DOHH2 (cell line): ENCODE data around the gene CTAG1B.

ENCODE experiments used
- H3F3A ChIP-seq: fragments of 200-600 bp; sonication (generic), shearing (Covaris generic); 2 replicates; pipeline ENCODE4 v1.6.0; 2016; ENCODE audit warnings: antibody characterized with exemption, mild to moderate bottlenecking; ENCODE audit not compliant: control insufficient read depth, insufficient read depth
- H3K27ac ChIP-seq: fragments of 200-600 bp; sonication (generic); 2 replicates; pipeline ENCODE4 v1.5.1; 2014; ENCODE audit warnings: low read depth, mild to moderate bottlenecking, low read length, moderate library complexity
- H3K27me3 ChIP-seq: fragments of 200-600 bp; sonication (generic); 2 replicates; pipeline ENCODE4 v1.6.1; 2014; ENCODE audit warnings: mild to moderate bottlenecking, low read length, mixed read lengths; ENCODE audit not compliant: control insufficient read depth
- H3K36me3 ChIP-seq: fragments of 200-600 bp; sonication (generic); 2 replicates; pipeline ENCODE4 v1.6.1; 2014; ENCODE audit warnings: mild to moderate bottlenecking, low read length, moderate library complexity, mixed read lengths; ENCODE audit not compliant: control insufficient read depth
- H3K4me1 ChIP-seq: fragments of 200-600 bp; sonication (generic); 2 replicates; pipeline ENCODE4 v1.6.1; 2014; ENCODE audit warnings: mild to moderate bottlenecking, low read length, mixed read lengths; ENCODE audit not compliant: control insufficient read depth
- H3K4me2 ChIP-seq: fragments of 200-600 bp; sonication (generic); 2 replicates; pipeline ENCODE4 v1.6.0; 2014; ENCODE audit warnings: mild to moderate bottlenecking, low read length, moderate library complexity
- H3K4me3 ChIP-seq: fragments of 200-600 bp; sonication (generic); 2 replicates; pipeline ENCODE4 v1.5.1; 2014; ENCODE audit warnings: mild to moderate bottlenecking, low read length, mixed read lengths
- H3K79me2 ChIP-seq: fragments of 200-600 bp; sonication (generic); 2 replicates; pipeline ENCODE4 v1.6.1; 2014; ENCODE audit warnings: mild to moderate bottlenecking, low read length, mixed read lengths; ENCODE audit not compliant: control insufficient read depth
- H3K9me2 ChIP-seq: fragments of 200-600 bp; sonication (generic); replicated peaks from 2 replicates; pipeline ENCODE4 v1.6.1; 2014; ENCODE audit warnings: mild to moderate bottlenecking, low read length, mixed read lengths; ENCODE audit not compliant: control insufficient read depth
- H3K9me3 ChIP-seq: fragments of 200-600 bp; sonication (generic); 2 replicates; pipeline ENCODE4 v1.6.1; 2014; ENCODE audit warnings: antibody characterized with exemption, low read length, mixed read lengths; ENCODE audit not compliant: control insufficient read depth, insufficient read depth
- H4K20me1 ChIP-seq: fragments of 200-600 bp; sonication (generic); 2 replicates; pipeline ENCODE4 v1.6.0; 2014; ENCODE audit warnings: low read depth, mild to moderate bottlenecking, antibody characterized with exemption, low read length, moderate library complexity; ENCODE audit not compliant: control insufficient read depth, insufficient read depth
- EZH2phosphoT487 ChIP-seq: fragments of 200-600 bp; sonication (generic); IDR thresholded peaks from 2 replicates; pipeline ENCODE4 v1.6.1; 2017; ENCODE audit warnings: borderline replicate concordance, mild to moderate bottlenecking, antibody characterized with exemption, low read length, moderate library complexity, mixed read lengths
- TF ChIP-seq, protein P1 (sequence below): fragments of 200-600 bp; sonication (generic); IDR thresholded peaks from one replicate; pipeline ENCODE4 v1.5.1; 2014; ENCODE audit warnings: antibody characterized with exemption, mild to moderate bottlenecking, low read depth, low read length; ENCODE audit not compliant: poor library complexity, severe bottlenecking

Gene CTAG1B

DNA sequence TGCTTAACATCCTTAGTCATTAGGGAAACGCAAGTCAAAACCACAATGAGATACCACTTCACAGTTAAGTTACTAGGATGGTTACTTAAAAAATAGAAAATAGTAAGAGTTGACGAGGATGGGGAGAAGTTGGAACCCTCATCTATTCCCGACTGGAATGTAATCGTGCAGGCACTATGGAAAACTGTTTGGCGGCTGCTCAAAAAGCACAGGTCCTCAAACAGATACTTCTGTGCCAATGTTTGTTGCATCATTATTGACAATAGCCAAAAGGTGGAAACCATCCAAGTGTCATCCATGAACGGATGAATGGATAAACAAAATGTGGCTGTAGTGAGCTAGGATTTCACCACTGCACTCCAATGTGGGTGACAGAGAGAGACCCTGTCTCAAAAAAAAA is 11.7 kb downstream of the CTAG1B start:
- no peak overlapping the region for H3K4me3 ChIP-seq
- no peaks in the 10 kb centered on the region for H3K27me3 ChIP-seq
- no peak overlapping the region for H3K4me2 ChIP-seq
- no peaks in the 10 kb centered on the region for H3K36me3 ChIP-seq
- no peaks in the 10 kb centered on the region for H3K4me1 ChIP-seq
- no peaks in the 10 kb centered on the region for H4K20me1 ChIP-seq
- TF ChIP-seq EZH2phosphoT487: no peak
- TF ChIP-seq, protein P1, sequence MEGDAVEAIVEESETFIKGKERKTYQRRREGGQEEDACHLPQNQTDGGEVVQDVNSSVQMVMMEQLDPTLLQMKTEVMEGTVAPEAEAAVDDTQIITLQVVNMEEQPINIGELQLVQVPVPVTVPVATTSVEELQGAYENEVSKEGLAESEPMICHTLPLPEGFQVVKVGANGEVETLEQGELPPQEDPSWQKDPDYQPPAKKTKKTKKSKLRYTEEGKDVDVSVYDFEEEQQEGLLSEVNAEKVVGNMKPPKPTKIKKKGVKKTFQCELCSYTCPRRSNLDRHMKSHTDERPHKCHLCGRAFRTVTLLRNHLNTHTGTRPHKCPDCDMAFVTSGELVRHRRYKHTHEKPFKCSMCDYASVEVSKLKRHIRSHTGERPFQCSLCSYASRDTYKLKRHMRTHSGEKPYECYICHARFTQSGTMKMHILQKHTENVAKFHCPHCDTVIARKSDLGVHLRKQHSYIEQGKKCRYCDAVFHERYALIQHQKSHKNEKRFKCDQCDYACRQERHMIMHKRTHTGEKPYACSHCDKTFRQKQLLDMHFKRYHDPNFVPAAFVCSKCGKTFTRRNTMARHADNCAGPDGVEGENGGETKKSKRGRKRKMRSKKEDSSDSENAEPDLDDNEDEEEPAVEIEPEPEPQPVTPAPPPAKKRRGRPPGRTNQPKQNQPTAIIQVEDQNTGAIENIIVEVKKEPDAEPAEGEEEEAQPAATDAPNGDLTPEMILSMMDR: no peak
- no peaks in the 10 kb centered on the region for H3K9me3 ChIP-seq
- H3K79me2 ChIP-seq: no peaks in the 10 kb centered on the region
- no peak overlapping the region for H3K27ac ChIP-seq
- no peaks in the 10 kb centered on the region for H3F3A ChIP-seq
- H3K9me2 ChIP-seq: no peaks in the 10 kb centered on the region

DNA sequence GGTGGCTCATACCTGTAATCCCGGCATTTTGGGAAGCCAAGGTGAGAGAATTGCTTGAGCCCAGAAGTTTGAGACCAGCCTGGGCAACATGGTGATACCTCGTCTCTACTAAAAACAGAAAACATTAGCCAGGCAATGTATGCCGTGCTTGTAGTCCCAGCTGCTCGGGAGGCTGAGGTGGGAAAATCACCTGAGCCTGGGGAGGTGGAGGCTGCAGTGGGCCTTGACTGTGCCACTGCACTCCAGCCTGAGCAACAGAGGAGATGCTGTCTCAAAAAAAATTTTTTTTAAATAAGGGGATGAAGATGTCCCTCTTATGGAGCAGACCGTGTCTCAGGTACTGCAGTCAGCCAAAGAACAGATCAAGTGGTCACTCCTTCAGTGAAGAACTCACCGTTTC is 13.5 kb downstream of the CTAG1B start:
- Histone ChIP-seq H3F3A (no peaks in the 10 kb centered on the region), H3K36me3 (no peaks in the 10 kb centered on the region)

GRCh38 chrX:154603438-154604430 is 15.3 kb downstream of the CTAG1B start:
- no peaks in the 10 kb centered on the region for H3K36me3 ChIP-seq
- no peaks in the 10 kb centered on the region for H3K79me2 ChIP-seq
- H3K9me3 ChIP-seq: no peaks in the 10 kb centered on the region
- H4K20me1 ChIP-seq: no peaks in the 10 kb centered on the region
- H3K4me2 ChIP-seq: no peak overlapping the region
- TF ChIP-seq EZH2phosphoT487: no peak
- TF ChIP-seq, protein P1: no peak
- no peak overlapping the region for H3K4me3 ChIP-seq
- H3K9me2 ChIP-seq: no peaks in the 10 kb centered on the region
- H3K27ac ChIP-seq: no peak overlapping the region
- H3K27me3 ChIP-seq: no peaks in the 10 kb centered on the region
- H3K4me1 ChIP-seq: no peaks in the 10 kb centered on the region
- H3F3A ChIP-seq: no peaks in the 10 kb centered on the region

More for the DNA sequence above, 13.5 kb downstream of the CTAG1B start:
- TF ChIP-seq, protein P1: no peak
- no peak for TF ChIP-seq EZH2phosphoT487
- Histone ChIP-seq H3K27ac (no peak overlapping the region), H3K9me2 (no peaks in the 10 kb centered on the region), H3K4me1 (no peaks in the 10 kb centered on the region), H3K79me2 (no peaks in the 10 kb centered on the region), H3K4me2 (no peak overlapping the region), H3K9me3 (no peaks in the 10 kb centered on the region), H4K20me1 (no peaks in the 10 kb centered on the region), H3K4me3 (no peak overlapping the region), H3K27me3 (no peaks in the 10 kb centered on the region)
